GM18498 (cell line): ENCODE results near the gene NPHP4.

Experiments
- ATAC-seq: cut with Tn5 transposase; IDR thresholded peaks from one replicate; pipeline ENCODE4 v1.9.1; 2021; ENCODE audit warnings: mild to moderate bottlenecking, moderate library complexity; ENCODE audit not compliant: unreplicated experiment

NPHP4 gene

DNA sequence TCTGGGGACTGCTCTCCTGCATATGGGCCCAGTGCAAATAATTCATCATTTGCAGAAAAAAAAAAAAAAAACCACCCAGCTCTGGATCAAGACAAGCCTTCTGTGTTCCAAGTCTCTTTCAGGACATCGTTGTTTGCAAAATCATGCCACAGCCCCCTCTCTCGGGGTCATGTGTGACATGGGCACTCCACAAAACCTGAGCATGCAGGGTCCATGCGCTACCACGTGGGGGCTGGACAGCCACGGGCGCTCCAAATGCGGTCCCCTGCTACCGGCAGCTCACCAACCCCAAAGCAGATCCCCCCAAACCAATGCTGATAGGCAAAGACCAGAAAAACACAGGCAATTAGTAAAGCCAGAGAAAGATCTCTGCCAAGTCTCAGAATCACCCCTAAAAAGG, 17.6 kb downstream of the NPHP4 start:
- ATAC-seq = no peak

DNA sequence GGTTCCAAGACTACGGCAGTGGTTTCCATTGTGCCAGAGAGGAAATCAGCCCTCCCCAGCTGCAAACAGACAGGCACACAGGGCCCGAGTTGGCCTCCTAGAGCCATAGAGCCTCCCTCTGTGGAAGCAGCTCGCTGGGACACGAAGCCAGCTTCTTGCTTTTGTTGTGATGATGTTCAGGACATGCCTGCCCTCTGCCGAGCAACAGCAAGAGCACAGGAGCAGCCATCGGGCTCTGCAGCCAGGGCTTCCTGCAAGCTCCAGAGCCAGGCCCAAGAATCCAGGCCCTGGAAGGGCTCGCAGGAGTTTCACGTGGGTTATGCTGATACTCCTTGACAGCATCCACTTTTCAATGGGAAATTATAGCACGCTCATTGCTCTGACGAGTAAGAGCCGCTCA, 18.5 kb downstream of the NPHP4 start:
- no peak for ATAC-seq

DNA sequence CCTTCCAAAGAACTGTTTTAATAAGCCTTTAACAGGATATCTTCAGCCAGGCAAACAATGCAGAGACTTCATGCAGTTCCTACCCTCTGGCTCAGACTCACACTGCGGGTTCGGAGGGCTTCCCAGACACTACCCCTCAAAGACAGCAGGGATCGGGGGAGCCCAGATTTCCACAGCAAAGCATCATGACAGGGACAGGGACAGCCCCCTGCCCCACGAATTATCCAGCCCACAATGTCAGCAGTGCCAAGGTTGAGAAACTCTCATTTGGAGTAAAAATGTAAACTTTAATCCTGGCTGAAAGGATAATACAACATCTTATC, 20.1 kb downstream of the NPHP4 start:
- no peak for ATAC-seq

DNA sequence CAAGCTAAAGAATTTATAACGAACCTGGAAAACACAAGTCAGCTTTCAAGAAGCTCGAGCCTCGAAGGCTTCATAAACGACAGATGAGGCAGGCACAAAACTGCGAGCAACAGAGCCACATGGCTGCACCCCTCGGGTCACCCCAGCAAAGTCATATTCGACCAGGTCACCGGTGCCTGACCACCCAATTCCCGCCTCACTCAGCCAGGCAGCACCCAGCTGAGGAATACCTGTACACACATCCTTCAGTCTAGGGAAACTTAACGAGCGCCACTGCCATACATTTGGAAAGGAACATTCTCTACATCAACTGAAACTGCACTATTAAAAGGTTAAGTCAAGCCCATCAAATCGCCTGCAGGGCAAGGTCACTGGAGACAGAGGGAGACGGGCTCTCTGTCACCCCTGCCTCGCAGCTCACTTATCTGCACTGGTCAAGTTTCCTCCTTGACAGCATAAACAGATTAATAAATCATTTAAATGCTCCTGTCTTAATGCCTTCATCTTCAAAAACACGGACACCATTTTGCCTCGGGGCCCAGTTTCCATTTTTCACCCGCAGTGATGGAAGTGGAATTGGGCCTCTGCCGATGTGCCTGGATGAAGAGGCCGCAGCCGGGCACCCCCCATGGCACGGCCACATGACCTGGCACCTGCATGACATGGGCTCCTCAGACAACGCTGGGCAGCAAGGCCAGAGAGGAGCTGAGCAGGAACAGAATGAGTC, 20.6 kb downstream of the NPHP4 start:
- ATAC-seq = no peak

DNA sequence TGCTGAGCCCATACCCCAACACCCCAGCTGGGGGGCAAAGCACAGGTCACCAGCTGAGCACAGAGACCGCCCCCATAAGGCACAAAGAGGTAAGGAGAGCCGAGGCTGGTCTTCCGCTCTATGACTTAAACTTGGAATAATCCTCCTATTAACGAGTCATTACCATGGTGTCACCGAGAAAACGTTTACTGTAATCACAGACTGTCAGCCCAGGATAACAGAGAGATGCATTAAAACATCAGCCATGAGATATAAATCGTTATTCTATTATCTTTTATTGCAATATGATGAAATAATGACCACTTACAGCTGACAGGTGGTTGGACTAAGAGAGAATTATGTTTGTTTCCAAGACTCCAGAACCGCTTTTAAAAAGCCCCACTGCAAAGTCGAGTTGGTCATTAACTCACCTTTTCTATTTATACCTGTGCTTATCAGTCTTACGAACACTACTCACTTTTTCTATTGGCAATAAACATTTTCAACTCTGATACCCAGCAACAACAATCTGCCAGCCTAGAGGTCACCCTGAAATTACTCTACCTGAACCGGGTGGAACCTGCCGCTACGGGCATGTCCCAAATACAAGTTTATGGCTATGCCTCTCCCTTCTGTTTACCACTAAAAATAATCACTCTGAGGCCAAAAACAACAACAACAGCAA, 21.5 kb downstream of the NPHP4 start:
- no peak for ATAC-seq

DNA sequence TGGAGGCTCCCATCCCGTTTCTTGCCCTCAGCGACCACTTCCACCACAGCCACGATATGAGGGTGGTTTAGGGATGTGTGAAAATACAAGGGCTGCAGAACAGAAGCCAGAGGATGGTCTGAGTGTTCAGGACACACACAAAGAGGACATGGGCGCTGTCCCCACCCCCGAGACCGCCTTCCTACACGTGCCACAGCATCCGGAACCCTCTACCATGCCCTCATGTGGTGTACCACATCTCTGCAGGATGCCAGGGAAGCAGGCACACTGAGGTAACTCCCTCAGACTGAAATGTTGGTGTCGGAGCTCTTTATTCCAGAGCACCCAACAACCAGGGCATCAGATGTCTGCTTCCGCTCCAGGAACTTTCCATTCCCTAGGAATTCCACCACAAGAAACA, 23.1 kb downstream of the NPHP4 start:
- no peak for ATAC-seq

DNA sequence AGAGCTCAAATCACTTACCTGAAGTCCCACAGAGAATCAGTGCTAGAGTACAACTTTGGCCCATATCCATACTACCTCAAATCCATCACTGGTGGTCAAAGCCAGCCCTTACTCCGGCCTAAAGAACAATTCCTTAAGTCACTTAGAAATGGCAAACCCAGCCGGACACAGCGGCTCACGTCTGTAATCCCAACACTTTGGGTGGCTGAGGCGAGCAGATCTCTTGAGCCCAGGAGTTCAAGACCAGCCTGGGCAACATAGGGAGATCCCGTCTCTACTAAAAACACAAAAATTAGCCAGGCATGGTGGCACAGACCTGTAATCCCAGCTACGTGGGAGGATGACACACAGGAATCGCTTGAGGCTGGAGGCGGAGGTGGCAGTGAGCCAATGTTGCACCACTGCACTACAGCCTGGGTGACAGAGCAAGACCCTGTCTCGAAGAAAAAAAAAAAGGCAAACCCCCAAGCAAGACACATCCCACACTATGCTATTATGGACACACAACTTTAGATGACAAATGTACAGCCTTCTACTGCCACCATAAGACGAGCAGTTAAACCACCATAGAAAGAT, 24.0 kb downstream of the NPHP4 start:
- ATAC-seq = no peak

DNA sequence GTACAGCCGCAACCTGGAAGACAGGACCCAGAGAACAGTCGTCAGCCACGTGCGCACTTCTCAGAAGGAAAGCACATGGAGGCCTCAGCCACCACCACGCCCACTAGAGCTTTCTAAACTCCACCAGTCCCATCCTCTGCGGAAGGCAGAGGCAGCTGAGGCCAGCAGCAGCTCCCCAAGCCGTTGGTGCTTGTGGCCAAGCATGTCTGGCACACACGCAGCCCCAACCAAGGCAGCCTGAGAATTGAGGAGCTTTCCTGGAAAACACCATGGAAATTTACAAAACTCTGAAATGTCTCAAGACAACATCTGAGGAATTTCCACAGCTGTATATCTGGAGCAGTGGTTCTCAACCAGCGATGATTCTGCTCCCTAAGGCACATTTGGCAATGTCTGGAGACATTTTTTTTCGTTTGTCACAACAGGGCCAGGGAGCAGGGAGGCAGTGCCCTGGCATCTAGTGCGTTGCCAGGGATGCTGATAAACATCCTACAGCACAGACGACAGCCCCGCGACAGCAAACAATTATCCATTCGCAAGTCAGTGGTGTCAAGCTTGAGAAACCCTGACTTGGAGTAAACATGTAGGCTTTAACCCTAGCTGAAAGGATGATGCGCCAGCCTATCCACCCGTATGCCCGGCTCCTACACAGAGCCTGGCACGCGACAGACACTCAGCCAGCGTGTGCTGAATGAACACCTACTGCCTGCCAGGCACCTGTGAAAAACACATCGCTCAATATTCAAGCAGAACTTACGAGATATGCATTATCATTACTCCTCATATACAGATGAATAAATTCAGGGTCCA, 24.7 kb downstream of the NPHP4 start:
- no peak for ATAC-seq

DNA sequence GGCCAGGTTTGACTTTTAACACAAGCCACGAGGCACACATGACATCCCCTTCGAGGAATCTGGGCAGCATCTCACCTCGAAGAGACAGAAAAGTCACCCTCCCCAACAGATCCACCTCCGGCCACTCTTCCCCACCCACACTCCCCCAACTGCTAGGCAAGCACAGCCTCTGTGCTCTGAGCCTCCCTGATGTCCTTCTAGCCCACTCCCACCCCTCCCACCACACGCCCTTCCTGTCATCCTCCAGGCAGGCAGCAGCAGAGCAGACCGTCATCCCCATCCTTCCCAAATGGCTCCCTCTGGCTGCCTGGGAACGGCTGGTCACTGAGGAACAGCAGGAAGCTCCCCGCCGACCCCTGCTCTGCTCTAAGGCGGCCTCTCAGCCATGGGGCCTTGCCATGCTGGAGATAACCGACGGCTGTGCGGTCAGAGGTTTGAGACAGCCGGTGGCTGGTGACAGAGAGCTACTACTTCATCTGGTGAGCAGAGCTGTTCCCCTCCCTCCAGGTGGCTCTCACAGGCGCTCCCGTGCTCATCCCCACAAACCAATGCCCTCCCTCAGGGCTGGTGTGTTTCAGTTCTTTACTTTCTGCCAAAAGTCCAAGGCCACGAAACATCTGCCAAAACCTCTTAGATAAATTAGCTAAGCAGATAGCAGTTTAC, 25.6 kb downstream of the NPHP4 start:
- no peak for ATAC-seq

DNA sequence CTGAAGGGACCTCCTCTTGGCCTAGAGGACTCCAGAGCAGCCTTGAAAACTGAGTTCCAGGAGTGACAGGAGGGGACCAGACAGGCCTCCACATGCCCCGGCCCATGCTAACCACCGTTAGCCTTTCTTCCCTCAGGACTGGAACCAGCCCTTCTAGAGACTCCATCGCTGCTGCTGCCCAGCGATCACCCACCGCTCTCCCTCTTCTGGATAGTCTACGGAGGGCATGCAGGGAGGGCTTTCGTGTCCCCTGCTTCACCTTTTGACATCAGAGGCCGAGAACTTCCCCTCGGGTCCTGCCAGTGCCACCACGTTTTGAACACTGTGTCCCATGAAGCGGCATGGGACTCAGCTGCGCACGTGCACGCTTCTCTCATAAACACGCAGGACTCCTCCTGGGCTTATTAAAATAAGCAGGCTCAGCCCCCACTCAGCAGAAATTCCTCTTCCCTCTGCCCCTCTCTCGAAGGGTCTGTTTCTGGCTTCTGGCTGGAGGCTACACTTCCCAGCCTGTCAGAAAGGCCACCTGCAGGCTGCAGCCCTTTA, 26.6 kb downstream of the NPHP4 start:
- no peak for ATAC-seq

DNA sequence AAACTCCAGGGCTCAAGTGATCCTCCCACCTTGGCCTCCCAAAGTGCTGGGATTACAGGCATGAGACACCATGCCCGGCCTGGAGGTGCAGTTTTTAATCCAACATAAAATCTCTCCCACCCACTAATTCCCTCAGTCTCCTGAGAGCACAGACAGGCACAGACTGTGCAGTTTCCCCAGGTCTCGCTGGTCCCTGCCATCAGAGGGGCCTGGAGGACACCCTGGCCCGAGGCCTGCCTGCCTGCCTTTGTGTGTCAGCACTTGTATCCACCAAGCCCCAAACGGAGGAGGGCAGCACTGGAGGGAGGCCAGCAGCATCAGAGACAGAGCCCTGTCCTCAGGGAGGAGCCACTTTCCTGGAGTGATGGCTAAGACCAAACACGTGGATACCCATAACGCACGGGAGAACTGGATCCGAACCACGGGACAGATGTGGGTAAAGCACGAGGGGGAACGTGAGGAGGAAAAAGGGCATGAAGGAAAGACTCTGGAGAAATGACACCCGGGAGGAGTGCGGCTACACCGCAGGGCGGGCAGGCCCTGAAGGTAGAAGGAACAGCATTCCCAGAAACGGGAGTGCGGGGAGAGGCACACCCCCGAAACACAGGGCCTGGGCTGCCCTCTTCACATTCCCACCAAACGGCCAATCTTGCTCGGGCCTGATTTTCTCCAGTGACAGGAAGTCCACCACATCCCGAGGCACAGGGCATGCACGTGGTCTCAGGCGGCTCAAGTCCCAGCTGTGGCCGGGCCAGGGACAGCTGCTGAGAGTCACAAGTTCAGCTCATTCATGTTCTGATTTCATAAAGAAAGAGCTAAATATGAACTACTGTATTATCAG, 29.7 kb downstream of the NPHP4 start:
- no peak for ATAC-seq

DNA sequence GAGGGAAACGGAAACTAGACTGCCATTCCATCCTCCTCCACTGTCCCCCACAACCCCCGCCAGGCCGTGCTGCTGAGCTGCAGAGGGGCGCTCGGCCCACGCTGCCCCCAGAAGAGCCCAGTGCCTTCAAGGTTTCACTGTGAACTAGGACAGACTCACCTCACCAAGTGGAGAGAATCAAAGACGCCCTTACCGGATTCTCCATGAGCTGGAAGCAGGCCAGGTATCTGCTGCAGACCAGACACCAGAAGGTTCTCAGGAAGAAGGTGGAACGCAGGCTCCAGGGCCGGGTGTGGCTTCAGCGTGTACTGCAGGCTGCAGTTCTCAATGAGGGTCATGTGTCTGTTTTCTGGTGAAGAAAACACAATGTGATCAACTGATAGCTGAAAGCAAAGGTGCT, 30.6 kb downstream of the NPHP4 start:
- no peak for ATAC-seq

DNA sequence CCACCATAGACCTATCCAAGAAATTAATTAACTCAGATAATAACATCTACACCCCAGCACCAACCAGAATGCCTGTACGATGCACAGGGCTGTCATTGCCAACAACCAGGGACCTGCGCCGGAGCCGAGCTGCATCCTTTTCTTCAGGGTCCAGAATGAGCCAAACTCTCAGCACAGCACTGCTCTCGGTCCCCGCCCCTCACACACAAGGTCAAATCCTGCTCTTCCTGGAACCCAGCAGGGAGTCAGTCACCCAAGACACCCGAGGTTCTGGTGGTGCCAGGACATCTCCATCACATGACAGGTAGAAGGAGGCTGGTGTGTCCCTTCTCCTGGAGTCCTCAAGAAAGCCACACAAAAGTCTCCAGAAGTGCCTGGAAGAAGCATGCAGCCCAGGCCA, 31.9 kb downstream of the NPHP4 start:
- ATAC-seq = no peak

DNA sequence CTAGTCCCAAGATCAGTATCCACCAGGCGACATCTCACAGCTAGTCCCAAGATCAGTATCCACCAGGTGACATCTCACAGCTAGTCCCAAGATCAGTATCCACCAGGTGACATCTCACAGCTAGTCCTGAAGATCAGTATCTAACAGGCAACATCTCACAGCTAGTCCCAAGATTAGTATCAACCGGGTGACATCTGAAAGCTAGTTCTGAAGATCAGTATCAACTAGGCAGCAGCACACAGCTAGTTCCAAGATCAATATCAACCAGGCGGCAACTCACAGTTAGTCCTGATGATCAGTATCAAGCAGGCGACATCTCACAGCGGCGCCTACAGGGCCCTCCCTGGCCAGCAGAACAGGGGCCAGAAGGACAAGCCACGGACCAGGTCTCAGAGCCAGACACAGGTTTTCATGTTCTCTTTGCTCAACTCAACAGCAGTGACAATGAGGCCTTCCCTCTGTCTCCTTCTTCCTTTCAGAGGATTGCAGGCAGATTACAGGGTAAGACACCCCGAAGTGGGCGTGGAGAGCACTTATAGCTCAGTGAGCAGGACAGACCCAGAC, 32.5 kb downstream of the NPHP4 start:
- ATAC-seq = no peak

DNA sequence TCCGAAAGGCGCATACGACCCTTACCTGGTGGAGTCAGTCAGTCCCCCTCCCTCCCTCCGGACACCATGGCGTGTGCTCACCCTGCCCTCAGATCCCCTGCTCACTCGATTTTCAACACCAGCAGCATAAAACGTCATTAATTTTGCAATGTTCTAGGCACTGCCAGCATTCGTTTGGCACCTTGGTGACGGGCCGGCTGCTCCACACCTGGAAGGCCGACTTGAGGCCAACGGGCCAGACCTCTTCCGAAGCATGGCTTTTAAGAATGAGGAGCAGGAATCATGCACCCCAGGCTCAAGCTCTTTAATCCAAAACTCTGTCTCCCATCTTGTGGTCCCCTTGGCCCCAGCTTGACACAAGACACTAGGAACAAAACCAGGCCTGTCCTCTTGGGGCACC, 33.1 kb downstream of the NPHP4 start:
- no peak for ATAC-seq

DNA sequence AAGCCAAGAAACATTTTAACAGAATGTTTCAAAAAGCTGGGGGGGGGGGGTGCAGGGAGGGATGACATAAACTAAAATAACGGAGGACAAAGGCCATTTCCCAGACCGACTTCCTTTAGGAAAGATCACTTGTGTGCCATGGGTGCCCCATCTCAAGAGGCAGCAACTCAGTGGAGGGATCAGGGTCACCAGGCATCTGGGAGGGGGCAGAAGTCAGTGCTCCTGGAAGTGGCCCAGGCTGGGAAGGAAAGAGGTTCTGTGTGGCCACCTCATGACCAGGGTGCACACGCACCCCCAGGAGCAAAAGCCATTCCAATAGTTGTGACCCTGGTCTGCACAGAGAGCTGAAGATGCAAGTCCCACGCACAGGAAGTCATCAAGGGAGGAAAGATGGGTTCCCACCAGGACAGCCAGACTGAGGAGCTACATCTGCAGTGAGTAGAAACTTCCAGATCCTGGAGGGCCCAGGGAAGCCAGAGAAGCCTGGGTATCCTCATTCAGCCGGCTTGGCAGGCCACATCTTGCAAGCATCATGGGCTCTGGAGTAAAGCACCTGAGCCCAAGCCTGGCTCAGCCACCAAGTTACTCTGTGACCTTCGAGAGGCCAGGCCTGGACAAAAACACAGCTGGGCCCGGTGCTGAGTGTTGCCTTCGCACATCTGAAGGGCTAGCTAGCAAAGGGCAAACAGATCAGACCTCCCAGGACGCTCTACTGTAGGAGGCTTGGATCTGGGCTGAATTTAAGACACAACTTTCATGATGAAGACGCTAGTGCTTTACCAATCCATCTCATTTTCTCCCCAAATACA, 36.0 kb downstream of the NPHP4 start:
- no peak for ATAC-seq

DNA sequence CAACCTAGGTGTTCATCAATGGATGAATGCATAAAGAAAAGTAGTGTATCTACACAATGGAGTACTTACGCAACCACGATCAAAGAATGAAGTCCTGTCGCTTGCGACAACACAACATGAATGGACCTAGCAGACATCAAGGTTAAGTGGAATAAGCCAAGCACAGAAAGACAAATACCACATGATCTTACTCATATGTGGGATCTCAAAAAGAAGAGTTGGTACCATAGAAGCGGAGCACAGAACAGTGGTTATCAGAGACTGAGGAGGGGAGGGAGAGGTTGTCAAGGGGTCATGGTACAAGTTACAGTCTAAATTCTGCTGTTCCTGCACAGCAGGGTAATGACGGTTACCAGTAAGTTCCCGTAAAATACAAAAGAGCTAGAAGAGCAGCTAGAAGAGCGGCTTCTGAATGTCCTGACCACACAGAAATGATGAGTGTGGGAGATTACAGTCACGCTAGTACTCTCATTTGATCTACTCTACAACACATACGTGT, 36.7 kb downstream of the NPHP4 start:
- no peak for ATAC-seq

DNA sequence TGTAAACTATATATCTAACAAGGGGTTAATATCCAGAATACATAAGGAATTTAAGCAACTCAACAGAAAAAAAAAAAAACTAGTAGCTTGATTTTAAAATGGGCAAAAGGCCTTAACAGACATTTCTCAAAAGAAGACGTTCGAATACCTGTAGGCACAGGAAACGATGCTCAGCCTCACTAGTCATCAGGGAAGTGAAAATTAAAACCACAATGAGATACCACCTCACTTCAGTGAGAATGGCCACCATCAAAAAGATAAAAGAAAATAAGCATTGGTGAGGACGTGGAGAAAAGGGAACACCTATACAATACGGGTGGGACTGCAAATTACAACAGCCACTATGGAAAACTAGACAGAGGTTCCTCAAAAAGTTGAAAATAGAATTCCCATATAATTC, 37.3 kb downstream of the NPHP4 start:
- ATAC-seq = no peak

DNA sequence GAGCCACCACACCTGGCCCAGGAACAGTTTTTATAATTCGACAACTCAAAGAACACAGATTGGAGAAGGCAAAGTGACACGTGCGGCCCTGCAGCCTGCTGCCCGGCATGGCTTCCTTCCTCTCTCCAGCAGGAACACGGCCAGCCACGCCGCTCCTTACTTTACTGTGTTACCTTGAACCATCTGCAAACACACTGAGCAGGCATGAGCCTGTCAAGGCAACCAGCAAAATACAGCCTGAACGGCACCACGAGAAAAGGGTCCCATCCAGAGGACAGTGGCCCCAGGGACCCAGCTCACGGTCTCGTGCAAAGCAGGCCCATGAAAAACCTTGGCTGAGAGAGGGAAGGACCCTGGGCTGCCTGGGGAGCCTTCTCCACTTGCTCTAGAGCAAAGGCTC, 38.8 kb downstream of the NPHP4 start:
- no peak for ATAC-seq
